HG03039 (cell line): ENCODE data around the gene YIPF1.
"Not testable (repeated sequence)": the region's sequence is repeated elsewhere in the genome, so short reads cannot be mapped to it uniquely, and the experiment has no call there.

Experiments used
- ATAC-seq: cut with Tn5 transposase; IDR thresholded peaks from one replicate; pipeline ENCODE4 v1.9.1; 2021; ENCODE audit warnings: mild to moderate bottlenecking, moderate library complexity; ENCODE audit not compliant: unreplicated experiment

Gene YIPF1

GRCh38 chr1:53895421-53895820, 5.8 kb upstream of the YIPF1 start:
- ATAC-seq = no peak

GRCh38 chr1:53894644-53895043, 5.0 kb upstream of the YIPF1 start:
- ATAC-seq = no peak

- ATAC-seq = no peak
Measured at GRCh38 chr1:53893999-53894636, 4.5 kb upstream of the YIPF1 start, which contains the start of gene DIO1. Gene DIO1 (plus strand): TSS chr1:53894187. CDS start chr1:53894211, 24 bp downstream.

GRCh38 chr1:53892911-53893310, 3.3 kb upstream of the YIPF1 start:
- ATAC-seq = no peak

GRCh38 chr1:53891678-53892077, 2.1 kb upstream of the YIPF1 start:
- ATAC-seq = no peak

- no peak for ATAC-seq
Measured at GRCh38 chr1:53891018-53891417, 1.4 kb upstream of the YIPF1 start.

- ATAC-seq = no peak
Measured at GRCh38 chr1:53890522-53890941, 935 bp upstream of the YIPF1 start.

- ATAC-seq = no peak
Measured at GRCh38 chr1:53888681-53889080, 916 bp downstream of the YIPF1 start.

GRCh38 chr1:53883600-53883999, 6.0 kb downstream of the YIPF1 start:
- ATAC-seq = not testable (repeated sequence)

- ATAC-seq = not testable (repeated sequence)
Measured at GRCh38 chr1:53881853-53882252, 7.7 kb downstream of the YIPF1 start.

- ATAC-seq = no peak
Measured at GRCh38 chr1:53878492-53879105, 11.0 kb downstream of the YIPF1 start.

- ATAC-seq = not testable (repeated sequence)
Measured at GRCh38 chr1:53875150-53875549, 14.4 kb downstream of the YIPF1 start.

GRCh38 chr1:53871773-53872484, 17.7 kb downstream of the YIPF1 start:
- no peak for ATAC-seq

GRCh38 chr1:53871221-53871620, 18.4 kb downstream of the YIPF1 start:
- no peak for ATAC-seq

GRCh38 chr1:53869454-53870117, 20.0 kb downstream of the YIPF1 start:
- no peak for ATAC-seq

- ATAC-seq = no peak
Measured at GRCh38 chr1:53868565-53868964, 21.0 kb downstream of the YIPF1 start.

- ATAC-seq = no peak
Measured at GRCh38 chr1:53862507-53862906, 27.1 kb downstream of the YIPF1 start.

- no peak for ATAC-seq
Measured at GRCh38 chr1:53860967-53861411, 28.6 kb downstream of the YIPF1 start.

- ATAC-seq = no peak
Measured at GRCh38 chr1:53851571-53852285, 37.9 kb downstream of the YIPF1 start.

- no peak for ATAC-seq
Measured at GRCh38 chr1:53850082-53850673, 39.4 kb downstream of the YIPF1 start.
